Activated CD4-positive, CD25-positive, alpha-beta regulatory T cell (primary cell): ENCODE results near the gene CD3D.
"Not testable (repeated sequence)": the region's sequence is repeated elsewhere in the genome, so short reads cannot be mapped to it uniquely, and the experiment has no call there.

Experiments
- DNase-seq, 4 experiments: peaks; one replicate each; lab custom pipeline; 2025; lab: John Stamatoyannopoulos, UW

Gene CD3D

DNA sequence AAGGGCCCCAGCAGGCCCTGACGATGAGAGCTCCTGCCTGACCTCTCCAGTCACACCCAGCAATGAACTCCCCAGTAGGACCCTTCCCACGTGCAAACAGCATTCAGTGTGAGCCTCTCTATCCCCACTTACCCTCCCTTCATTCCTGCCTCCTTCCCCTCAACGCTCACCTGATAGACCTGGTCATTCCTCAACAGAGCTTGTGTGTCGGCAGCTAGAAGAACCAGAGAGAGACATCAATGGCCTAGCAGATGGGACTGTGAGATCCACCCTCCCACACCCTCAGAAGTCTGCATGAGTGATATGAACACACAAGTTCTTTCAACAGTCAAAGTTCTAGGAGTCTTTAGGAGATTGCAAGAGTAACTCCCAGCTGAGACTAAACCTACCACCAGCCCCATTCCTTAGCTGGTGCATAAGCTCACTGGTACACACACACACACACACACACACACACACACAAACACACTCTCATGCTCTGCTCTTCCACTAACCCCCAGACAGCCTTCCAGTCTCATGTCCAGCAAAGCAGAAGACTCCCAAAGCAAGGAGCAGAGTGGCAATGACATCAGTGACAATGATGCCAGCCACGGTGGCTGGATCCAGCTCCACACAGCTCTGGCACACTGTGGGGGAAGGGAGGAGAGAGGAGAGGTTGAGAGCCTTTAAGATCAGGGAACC lies 3.1 kb downstream of the CD3D start:
- DNase-seq: no peak

DNA sequence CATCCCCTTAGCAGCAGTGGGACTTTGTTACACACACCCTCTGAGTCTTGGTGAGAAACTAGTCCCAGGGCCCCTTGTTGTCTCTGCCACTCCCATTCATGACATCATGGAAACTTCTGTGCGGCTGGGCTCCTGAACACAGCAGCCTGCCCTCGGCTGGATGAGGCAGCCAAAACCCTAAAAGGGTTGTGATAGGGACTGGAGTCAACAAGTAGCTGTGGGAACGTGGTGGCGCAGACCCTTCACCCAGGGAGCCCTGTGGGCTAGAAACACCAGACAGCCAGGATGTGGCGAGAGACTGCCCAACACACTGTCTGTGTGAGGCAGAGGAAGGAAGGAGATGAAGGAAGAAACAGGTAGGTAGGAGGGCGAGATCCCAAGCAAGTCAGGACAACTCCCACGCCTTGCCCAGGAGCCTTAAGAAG lies 3.9 kb downstream of the CD3D start:
- peak; percentile 39 to 65 (median 43) for DNase-seq

DNA sequence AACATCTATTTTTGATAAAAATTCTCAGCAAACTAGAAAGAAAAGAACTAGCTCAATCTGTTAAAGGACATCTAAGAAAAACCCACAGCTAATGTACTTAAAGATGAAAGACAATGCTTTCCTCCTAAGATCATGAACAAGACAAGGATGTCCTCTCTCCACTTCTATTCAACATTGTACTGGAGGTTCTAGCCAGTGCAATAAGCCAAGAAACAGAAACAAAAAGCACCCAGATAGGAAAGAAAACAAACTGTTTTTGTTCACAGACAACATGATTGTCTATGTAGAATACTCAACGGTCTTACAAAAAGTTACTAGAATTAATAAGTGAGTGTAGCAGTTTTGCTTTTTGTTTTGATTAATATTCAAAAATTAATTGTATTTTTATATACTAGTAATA lies 7.8 kb downstream of the CD3D start:
- no peak for DNase-seq

DNA sequence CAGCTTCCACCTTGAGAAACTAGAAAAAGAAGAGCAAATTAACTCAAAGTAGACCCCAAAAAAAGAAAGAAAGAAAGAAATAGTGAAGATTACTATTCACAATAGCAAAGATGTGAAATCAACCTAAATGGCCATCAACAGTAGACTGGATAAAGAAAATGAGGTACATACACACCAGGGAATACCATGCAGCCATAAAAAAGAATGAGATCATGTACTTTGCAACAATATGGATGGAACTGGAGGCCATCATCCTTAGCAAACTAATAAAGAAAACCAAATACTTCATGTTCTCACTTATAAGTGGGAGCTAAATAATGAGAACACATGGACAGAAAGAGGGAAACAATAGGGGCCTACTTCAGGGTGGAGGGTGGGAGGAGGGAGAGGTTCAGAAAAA lies 13.8 kb downstream of the CD3D start:
- no peak for DNase-seq

DNA sequence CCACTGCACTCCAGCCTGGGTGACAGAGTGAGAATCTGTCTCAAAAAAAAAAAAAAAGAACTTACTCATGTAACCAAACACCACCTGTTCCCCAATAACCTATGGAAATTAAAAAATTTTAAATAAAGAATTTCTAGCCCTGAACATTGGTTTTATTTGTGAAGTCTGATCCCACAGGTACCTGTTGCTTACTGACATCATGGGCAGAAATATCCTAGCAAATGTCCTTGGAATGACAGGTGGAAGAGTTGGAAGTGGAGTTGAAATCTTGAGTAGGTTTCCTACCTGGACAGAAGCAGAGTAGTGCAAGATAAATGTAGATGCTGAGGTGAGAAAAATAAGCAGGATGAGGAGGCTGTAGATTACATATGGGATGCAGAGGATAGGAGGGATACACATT lies 17.2 kb downstream of the CD3D start:
- DNase-seq: no peak

DNA sequence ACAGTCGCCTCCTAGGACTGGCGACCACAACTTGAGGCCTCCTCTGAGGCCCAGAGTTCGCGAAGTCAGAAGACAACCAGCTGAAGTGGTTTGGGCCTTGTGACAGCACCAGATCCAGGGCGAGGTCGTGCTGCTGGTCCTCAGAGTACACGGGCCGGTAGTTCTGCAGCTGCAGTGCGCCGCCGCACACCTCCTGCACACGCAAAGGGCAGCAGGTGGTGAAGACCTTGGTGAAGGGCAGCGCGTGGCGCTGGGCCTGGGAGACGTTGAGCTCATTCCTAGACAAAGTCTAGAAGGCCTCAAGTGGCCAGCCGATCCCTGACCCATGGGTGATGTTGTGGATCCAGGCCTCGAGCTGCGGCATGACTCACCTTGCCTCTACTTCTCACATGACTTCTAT lies 19.8 kb downstream of the CD3D start:
- no peak for DNase-seq

DNA sequence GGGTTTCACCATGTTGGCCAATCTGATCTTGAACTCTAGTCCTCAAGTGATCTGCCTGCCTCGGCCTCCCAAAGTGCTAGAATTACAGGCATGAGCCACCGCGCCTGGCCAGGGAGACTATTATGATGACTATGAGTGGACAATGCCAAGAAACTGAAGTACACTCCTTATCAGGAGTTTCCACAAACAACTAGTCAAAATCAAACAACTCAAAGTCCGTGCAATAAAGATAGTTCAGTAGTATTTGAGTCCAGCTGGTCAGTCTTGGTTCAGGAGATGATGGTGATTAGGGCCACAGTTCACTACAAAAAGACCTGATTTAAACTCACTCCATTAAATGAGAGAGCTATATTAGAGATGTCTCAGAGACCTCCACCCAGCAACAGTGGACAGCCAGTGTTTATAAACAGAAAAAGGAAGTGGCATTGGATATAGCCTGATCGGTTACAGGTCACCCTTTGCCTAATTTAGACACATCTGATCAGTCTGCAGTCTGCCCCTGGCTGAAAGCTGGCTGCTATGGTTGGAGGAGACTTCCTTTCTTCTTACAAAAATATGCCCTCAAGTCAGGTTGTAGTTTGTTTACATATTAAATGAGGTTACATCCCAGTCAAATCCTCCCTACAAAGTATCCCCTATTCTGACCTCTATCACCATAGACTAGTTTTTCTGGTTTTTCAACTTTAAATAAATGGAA lies 21.0 kb downstream of the CD3D start:
- DNase-seq: no peak

DNA sequence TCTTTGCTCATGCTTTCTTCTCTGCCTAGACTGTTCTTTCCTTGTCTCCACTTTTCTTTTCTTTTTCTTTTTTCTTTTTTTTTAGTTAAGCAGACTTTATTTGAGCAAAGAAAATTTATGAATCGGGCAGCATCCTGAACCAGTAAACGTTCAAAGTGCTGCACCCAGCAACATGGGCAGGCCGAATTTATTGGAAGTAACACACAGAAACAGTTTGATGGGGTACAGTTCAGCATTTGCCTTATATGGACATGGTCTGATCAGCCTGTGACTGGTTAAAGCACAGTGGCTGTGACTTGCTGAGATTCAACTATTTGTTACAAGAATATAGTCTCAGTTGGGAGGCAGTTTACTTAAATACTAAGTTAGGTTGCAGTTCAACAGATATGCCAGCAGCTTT lies 22.0 kb downstream of the CD3D start:
- DNase-seq: no peak

DNA sequence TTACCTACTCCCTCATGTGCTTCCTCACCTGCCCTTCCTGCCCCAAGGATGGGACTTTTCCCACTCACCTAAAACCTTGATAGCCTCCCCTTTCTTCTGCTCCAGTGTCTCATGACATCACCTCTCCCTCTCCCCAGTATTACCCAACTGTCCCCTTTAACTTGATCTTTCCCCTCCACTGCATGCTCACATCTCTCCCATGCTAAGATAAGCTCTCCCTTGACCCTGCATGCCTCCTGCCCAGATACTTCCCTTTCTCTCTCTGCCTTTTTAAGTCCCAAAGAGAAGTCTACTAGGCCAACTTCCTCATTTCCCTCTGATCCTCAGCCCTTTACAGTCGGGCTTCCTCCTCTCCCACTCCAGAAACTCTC lies 23.2 kb downstream of the CD3D start:
- no peak for DNase-seq

DNA sequence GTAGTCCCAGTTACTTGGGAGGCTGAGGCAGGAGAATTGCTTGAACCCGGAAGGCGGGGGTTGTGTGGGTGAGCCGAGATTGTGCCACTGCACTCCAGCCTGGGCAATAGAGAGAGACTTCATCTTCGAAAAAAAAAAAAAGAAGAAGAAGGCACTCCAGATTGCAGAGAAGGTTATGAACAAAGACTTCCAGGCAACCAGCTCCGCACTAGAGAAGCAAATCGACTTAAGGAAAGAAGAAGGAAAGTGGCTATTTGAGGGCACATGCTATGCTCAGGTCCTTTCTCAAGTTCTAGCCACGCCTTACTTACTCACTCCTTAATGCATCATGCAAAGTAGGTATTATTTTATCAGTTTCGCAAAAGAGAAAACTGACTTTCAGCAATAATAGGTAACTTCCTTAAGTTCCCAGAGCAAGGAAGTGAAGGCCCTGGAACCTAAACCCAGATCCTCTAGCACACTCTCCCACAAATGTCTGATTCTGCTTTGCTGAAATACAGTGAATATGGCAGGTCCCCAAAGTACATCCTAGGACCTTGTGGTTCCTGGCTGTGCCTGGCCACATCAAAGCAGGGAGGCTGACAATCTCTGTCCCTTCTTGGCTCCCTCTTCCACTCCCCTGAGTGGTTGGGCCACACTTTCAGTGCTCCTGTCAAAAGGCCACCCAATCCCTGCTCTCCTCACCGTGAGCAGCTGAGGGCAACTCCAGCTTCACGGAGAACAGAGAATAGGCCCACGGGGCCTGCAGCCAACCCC lies 23.7 kb downstream of the CD3D start:
- DNase-seq: no peak

DNA sequence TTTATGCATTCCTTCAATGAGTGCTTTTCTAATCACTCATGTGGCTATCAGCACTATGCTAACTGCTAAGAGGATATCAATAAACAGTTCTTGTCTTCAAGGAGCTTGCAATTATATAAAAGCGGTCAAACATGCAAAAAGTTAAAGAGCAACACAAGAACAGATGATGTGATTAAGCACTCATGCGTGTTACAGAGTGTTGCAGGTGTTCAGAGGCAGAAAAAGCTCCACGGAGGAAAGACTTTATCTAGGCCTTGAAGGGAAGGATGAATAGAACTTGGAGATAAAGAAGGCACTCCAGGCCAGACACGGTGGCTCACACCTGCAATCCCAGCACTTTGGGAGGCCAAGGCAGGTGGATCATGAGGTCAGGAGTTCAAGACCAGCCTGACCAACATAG lies 24.4 kb downstream of the CD3D start:
- no peak for DNase-seq

DNA sequence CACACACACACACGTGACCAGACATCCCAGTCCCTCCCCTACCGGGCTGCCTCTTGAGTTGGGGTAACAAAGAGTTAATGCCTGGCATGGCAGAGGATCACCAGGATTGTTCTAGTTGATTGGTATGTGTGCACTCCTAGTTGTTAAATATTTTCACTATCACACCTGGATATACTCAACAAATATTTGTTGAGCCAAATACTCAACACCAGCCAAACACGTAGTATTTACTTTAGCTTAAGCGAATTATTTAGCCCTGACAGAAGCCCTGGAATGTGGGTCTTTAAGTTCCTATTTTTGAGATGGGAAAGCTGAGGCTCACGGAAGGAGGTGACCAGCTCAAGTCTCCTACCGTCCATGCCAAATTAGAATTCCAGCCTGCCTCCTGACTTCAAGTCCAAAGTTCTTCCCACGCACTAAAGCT lies 27.5 kb downstream of the CD3D start:
- DNase-seq: no peak

DNA sequence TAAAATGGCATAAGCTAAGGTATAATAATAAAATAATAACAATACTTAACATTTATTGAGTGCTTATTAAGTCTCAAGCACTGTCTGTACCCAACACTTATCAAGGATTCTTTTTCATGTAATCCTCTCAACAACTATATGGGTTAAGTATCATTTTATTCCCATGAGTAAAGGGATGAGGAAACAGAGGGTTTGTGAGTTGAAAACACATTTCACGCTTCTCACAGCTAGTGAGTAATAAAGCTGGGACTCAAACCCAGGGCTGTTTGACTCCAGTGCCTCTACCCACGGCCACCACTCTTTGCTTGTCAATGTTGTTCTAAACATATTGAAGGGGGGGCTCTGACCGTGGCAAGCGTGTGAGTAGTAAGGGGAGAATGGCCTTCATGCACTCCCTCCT lies 29.3 kb downstream of the CD3D start:
- DNase-seq: no peak

DNA sequence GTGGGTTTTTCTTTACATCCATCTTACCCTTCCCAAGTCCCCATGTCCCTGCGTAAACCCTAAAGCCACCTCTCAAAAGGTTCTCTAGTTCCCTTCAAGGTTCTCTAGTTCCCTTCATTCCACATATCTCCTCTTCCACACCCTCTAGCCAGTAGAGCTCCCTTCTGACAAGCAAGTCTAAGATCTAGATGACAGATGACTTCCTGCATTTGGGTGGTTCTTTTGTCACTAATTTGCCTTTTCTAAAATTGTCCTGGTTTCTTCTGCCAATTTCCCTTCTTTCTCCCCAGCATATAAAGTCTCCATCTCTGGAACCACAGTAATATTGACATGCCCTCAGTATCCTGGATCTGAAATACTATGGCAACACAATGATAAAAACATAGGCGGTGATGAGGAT lies 30.2 kb downstream of the CD3D start:
- no peak for DNase-seq

DNA sequence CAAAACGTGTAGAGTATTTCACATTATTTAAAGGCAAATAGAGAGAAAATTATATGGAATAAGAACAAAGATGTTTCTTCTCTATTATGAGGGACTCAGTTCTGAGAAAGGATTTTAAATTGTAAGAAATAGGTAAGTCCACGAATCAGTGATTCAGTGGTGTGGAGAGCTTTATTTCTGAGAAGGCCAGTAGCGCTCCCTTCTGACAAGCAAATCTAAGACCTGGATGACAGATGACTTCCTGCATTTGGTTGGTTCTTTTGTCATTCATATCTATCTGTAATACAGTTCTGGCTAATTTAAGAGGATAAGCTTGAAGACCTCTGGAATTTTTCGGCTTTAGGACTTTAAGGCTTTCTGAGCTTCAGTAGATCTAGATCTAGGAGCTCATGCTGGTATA lies 31.0 kb downstream of the CD3D start:
- DNase-seq: no peak

DNA sequence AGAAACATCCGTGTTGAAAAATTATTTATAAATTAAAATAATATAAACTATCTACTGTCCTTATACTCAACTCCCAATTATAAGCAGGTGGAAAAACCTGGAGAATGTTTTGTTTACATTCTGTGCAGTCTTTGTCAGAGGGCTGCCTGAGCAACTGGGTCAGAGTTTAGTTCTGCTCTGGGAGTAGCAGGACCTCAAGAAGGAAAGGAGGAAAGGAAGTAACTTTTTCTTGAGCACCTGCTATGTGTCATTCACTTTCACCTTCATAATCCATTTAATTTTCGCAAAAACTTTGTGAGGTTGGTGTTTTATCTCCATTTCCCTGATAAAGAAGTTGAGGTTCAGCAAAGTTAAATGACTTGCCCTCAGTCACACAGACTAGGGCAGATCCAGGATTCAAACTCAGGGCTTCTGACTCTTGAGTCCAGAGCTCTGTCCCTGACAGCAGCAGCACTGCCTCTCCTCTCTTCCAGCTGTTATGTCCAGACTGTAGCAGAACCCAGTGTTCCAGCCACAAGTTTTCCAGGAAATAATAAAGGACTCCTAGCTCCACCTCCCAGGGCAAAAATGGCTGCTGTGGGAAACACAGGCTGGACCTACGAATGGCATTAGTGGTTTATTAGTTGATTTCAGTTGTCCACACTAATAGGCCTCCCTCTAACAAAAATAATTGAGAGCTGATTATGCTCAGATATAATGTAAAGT lies 31.6 kb downstream of the CD3D start:
- no peak for DNase-seq

DNA sequence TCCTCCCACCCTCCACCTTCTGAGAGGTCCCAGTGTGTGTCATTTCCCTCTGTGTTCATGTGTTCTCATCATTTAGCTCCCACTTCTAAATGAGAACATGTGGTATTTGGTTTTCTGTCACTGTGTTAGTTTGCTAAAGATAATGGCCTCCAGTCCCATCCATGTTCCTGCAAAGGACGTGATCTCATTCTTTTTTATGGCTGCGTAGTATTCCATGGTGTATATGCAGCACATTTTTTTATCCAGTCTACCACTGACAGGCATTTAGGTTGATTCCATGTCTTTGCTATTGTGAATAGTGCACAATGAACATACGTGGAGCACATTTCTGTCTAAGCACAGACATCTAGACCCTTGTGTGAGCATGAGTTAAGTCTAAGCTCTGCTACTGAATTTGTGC lies 32.2 kb downstream of the CD3D start:
- DNase-seq: no peak

DNA sequence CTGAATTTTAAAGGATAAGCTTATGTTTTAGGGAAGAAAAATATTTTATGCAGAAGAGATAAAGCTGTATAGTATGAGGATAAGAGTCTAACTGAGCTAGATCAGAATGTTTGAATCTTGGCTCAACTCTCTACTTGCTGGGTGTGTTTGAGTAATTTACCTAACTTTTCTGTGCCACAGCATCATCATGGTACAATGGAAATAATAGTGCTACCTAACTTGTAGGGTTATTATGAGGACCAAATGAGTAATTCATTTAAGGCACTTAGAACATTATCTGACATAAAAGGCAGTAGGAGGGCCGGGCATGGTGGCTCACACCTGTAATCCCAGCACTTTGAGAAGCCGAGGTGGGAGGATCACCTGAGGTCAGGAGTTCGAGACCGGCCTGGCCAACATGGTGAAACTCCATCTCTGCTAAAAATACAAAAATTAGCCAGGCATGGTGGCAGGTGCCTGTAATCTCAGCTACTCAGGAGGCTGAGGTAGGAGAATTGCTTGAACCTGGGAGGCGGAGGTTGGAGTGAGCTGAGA lies 33.4 kb downstream of the CD3D start:
- not testable (repeated sequence) for DNase-seq

DNA sequence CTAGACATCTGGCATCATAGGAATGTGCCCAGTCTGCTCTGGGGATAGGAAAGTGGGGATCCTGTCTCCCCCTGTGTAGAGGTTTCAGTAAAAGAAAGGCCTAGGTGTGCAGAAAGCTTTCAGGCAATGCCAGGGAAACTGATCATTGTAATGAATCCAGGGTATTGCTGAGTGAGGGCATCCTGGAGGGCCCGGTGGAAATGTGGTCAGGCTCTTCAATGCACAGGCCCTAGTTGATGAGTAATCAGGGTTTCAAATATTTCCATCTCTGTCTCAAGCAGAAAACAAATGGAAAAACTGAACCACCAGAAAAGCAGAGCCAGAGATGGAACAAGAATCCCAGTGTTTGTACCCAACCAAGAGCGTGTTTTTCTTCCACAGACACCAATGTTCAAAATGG lies 35.9 kb downstream of the CD3D start:
- no peak for DNase-seq

DNA sequence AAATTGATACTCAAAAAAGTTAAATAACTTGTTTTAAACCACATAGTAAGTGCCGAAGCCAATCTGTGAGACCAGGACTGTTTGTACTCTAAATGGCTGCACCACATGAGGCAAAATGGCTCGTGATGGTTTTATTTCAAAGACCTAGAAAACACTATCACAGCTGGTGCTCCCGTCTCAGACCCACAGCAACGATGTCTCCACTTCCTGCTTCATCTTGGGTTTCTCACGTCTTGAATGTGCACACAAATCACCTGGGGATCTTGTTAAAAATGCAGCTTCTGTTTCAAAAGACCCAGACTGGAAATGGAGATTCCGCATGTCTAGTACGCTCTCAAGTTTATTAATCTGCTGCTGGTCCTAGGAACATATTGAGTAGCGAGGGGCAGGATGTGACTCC lies 36.8 kb downstream of the CD3D start:
- DNase-seq: no peak

DNA sequence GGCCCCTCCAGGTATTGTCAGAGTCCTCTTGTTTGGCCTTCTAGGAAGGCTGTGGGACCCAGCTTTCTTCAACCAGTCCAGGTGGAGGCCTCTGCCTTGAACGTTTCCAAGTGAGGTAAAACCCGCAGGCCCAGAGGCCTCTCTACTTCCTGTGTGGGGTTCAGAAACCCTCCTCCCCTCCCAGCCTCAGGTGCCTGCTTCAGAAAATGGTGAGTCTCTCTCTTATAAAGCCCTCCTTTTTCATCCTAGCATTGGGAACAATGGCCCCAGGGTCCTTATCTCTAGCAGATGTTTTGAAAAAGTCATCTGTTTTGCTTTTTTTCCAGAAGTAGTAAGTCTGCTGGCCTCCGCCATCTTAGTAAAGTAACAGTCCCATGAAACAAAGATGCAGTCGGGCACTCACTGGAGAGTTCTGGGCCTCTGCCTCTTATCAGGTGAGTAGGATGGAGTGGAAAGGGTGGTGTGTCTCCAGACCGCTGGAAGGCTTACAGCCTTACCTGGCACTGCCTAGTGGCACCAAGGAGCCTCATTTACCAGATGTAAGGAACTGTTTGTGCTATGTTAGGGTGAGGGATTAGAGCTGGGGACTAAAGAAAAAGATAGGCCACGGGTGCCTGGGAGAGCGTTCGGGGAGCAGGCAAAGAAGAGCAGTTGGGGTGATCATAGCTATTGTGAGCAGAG lies 37.8 kb downstream of the CD3D start, which contains the start of gene CD3E:
Gene CD3E (plus strand): TSS at position 163 of the 681 bp plus-strand sequence. CDS start 223 bp downstream, at position 386.
- DNase-seq: peak; percentile 22 to 34 (median 30)

DNA sequence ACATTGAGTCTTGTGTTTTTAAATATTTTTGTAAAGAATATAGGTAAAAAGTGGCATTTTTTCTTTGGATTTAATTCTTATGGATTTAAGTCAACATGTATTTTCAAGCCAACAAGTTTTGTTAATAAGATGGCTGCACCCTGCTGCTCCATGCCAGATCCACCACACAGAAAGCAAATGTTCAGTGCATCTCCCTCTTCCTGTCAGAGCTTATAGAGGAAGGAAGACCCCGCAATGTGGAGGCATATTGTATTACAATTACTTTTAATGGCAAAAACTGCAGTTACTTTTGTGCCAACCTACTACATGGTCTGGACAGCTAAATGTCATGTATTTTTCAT lies 38.3 kb downstream of the CD3D start:
- no peak for DNase-seq
